RWPE1 (cell line): ENCODE results near the gene MBOAT2.

Experiments used
- CTCF ChIA-PET: fragments of 350-600 bp; sonication (Branson Sonifier 250); formaldehyde crosslinking; extraction: SDS; loops from one replicate; lab custom pipeline; 2021; lab: Yijun Ruan, JAX
- POLR2A ChIA-PET: fragments of 400-600 bp; formaldehyde crosslinking; extraction: SDS; loops from one replicate; lab custom pipeline; 2020; ENCODE audit warnings: antibody characterized with exemption; ENCODE audit not compliant: low non-redundant PET; lab: Yijun Ruan, JAX
- DNase-seq: peaks from one replicate; pipeline ENCODE4 v3.0.0; 2012; ENCODE audit warnings: low spot score
- H3K27ac ChIP-seq: fragments of 450-650 bp; 2 replicates; pipeline ENCODE4 v1.5.1; 2017
- TF ChIP-seq, protein P1 (sequence below): fragments of 450-650 bp; conservative IDR thresholded peaks from 2 replicates; pipeline ENCODE4 v1.5.1; 2017; ENCODE audit warnings: low read depth, mild to moderate bottlenecking

The MBOAT2 gene

DNA sequence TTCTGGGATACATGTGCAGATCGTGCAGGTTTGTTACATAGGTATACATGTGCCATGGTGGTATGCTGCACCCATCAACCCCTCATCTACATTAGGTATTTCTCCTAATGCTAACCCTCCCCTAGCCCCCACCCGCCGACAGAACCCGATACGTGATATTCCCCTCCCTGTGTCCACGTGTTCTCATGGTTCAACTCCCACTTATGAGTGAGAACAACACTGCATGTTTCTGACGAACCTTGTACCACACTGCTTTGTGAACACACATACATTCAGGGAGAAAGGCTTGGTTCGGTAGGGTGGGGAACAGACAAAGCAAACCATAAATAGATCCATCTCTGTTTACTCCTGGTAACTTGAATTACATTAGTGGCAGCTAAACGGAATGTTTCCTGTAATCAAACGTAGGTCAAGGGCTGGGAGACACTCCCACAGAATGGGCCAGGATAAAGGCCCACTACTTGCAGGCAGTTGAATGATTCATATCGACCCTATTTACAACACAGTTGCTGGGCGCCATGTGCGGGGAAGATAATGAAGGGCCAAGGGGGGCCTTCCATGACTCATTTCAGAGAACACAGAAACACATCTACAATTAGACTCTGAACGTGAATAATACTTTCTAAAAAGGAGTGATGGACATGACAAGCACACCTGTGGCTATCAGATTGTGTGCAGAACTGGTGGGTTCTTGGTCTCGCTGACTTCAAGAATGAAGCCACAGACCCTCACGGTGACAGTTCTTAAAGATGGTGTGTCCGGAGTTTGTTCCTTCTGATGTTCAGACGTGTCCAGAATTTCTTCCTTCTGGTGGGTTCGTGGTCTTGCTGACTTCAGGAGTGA is 109.3 kb downstream of the MBOAT2 start:
- DNase-seq: no peak
- ChIA-PET CTCF (interaction anchor here (0.8 kb wide), 1 partner anchor 11 kb away, joined by 3 read pairs; no protein-coding TSS in a partner anchor), POLR2A (no interaction called here)
- TF ChIP-seq, protein P1, sequence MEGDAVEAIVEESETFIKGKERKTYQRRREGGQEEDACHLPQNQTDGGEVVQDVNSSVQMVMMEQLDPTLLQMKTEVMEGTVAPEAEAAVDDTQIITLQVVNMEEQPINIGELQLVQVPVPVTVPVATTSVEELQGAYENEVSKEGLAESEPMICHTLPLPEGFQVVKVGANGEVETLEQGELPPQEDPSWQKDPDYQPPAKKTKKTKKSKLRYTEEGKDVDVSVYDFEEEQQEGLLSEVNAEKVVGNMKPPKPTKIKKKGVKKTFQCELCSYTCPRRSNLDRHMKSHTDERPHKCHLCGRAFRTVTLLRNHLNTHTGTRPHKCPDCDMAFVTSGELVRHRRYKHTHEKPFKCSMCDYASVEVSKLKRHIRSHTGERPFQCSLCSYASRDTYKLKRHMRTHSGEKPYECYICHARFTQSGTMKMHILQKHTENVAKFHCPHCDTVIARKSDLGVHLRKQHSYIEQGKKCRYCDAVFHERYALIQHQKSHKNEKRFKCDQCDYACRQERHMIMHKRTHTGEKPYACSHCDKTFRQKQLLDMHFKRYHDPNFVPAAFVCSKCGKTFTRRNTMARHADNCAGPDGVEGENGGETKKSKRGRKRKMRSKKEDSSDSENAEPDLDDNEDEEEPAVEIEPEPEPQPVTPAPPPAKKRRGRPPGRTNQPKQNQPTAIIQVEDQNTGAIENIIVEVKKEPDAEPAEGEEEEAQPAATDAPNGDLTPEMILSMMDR: no peak
- H3K27ac ChIP-seq: no peak overlapping the region

DNA sequence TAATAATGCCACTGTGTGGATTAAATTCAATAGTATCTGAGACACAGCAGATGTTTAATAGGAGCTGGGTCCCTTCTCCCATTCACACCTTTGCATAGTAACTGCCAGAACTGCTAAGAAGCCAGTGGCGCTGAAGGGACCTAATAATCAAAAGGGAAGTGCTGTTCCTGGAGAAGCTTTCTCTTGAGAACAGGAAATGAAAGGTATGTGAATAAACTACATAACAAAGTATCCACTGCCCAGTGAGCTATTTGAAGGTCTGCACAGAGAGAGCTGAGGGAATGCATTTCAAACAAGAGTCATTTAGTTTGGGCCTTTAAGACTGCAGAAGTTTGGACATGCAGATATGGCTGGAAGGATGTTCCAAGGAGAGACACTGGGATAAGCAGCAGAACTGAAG is 110.0 kb downstream of the MBOAT2 start:
- no peak for DNase-seq
- CTCF ChIA-PET: interaction anchor here (0.8 kb wide), 1 partner anchor 11 kb away, joined by 3 read pairs; no protein-coding TSS in a partner anchor
- no peak overlapping the region for H3K27ac ChIP-seq

GRCh38 chr2:8892111-8892510 is 111.4 kb downstream of the MBOAT2 start:
- TF ChIP-seq, protein P1: no peak
- ChIA-PET POLR2A (no interaction called here), CTCF (no interaction called here)
- no peak for DNase-seq
- no peak overlapping the region for H3K27ac ChIP-seq

More for the DNA sequence above, 110.0 kb downstream of the MBOAT2 start:
- TF ChIP-seq, protein P1: no peak
- POLR2A ChIA-PET: no interaction called here

DNA sequence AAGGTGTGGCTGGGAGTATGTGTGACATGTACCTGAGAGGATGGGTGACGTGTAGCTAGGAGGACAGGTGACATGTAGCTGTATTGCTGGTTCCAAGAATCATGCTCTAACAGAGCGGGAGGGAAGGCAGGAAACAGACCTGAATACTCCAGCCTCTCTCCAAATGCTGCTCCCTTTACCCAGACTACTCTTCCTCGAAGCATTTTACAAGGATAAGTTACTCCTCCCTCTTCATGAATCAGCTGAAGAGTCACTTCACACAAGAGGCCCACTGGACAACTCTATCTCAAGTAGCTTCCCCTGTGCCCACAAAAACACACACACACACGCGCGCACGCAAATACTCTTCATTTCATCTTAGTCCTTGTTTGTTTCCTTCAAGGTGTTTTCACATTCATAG is 113.5 kb downstream of the MBOAT2 start:
- no peak for DNase-seq
- H3K27ac ChIP-seq: no peak overlapping the region
- CTCF ChIA-PET: interaction anchor here (0.9 kb wide), 1 partner anchor 86 kb away, joined by 3 read pairs; no protein-coding TSS in a partner anchor
- TF ChIP-seq, protein P1: no peak
- POLR2A ChIA-PET: no interaction called here

GRCh38 chr2:8888963-8889362 is 114.5 kb downstream of the MBOAT2 start:
- DNase-seq: no peak
- no peak overlapping the region for H3K27ac ChIP-seq
- TF ChIP-seq, protein P1: no peak
- ChIA-PET CTCF (no interaction called here), POLR2A (no interaction called here)

DNA sequence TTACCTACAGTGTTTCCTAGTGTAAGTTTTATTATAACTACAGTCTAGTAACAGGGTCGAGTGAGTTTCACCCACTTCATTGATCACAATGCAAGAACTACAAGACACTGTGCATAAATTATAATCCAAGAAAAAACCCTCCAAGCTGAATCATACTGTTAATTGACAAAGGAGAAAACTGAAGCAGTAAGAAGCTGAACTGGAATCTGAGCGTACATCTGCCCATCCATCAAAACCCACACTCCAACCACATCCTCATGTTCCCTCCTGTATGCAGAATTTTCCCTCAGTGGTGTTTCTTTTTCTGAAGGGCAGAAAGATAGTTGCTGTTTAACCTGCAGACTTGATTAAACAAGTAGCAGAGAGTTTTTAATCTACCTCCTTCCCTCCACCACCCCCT is 116.6 kb downstream of the MBOAT2 start:
- TF ChIP-seq, protein P1: no peak
- no peak for DNase-seq
- no peak overlapping the region for H3K27ac ChIP-seq
- ChIA-PET POLR2A (no interaction called here), CTCF (no interaction called here)
